ENCODE measurements around the gene C14orf180.

GRCh38 chr14:104580961-104581360 is 1.4 kb downstream of the C14orf180 start:
- TF ChIP-seq EZH2 (IDR thresholded peaks at IDR 0.05; ENCODE audit: insufficient read depth, poor library complexity, severe bottlenecking) = no peak
- no peak for TF ChIP-seq EZH2phosphoT487 (IDR thresholded peaks at IDR 0.05; ENCODE audit: insufficient read depth, low read depth)
